Immature natural killer cell (primary cell): ENCODE measurements around the gene SIN3A. TPM values are rescaled to one million over a fixed set of nuclear protein-coding genes. Genes with fewer than 3 reads are reported as not detected.

ENCODE experiments used
- DNase-seq, 3 donors: peaks; one replicate each; pipeline ENCODE4 v3.0.0; 2022; ENCODE audit warnings: mixed read lengths in 1 of 3
- H3K27ac Mint-ChIP-seq, 6 donors: one replicate each; pipeline ENCODE4 v1.8.0; 2020; ENCODE audit warnings: mixed read lengths in 6 of 6, mild to moderate bottlenecking in 5 of 6, inconsistent platforms in 4 of 6, moderate library complexity in 3 of 6
- H3K27me3 Mint-ChIP-seq, 3 donors: one replicate each; pipeline ENCODE4 v1.8.0; 2020 to 2021; ENCODE audit warnings: low read depth in 3 of 3, mild to moderate bottlenecking in 3 of 3, mixed read lengths in 3 of 3, moderate library complexity in 3 of 3, inconsistent platforms in 1 of 3
- H3K36me3 Mint-ChIP-seq, 3 donors: one replicate each; pipeline ENCODE4 v1.8.0; 2020; ENCODE audit warnings: mixed read lengths in 3 of 3, inconsistent platforms in 2 of 3, mild to moderate bottlenecking in 2 of 3
- H3K4me1 Mint-ChIP-seq, 2 donors: one replicate each; pipeline ENCODE4 v1.8.0; 2020; ENCODE audit warnings: inconsistent platforms in 2 of 2, mild to moderate bottlenecking in 2 of 2, mixed read lengths in 2 of 2, moderate library complexity in 1 of 2
- H3K4me3 Mint-ChIP-seq, 5 donors: one replicate each; pipeline ENCODE4 v1.8.0; 2020; ENCODE audit warnings: mild to moderate bottlenecking in 5 of 5, mixed read lengths in 5 of 5, inconsistent platforms in 3 of 5, moderate library complexity in 3 of 5
- H3K9me3 Mint-ChIP-seq, 6 donors: one replicate each; pipeline ENCODE4 v1.8.0; 2020; ENCODE audit warnings: mild to moderate bottlenecking in 6 of 6, mixed read lengths in 6 of 6, inconsistent platforms in 4 of 6, moderate library complexity in 3 of 6
- polyA plus RNA-seq, 3 donors: library from polyadenylated mRNA; unstranded; fragments of 300-500 nt; fragmentation: Illumina TruSeq; gene quantifications; one replicate each; pipeline ENCODE4 v1.2.3, GENCODE V29; 2021

SIN3A gene
- polyA plus RNA-seq, 3 donors from 2014 or later = 8.6 to 21.2 (median 10.3) TPM

DNA sequence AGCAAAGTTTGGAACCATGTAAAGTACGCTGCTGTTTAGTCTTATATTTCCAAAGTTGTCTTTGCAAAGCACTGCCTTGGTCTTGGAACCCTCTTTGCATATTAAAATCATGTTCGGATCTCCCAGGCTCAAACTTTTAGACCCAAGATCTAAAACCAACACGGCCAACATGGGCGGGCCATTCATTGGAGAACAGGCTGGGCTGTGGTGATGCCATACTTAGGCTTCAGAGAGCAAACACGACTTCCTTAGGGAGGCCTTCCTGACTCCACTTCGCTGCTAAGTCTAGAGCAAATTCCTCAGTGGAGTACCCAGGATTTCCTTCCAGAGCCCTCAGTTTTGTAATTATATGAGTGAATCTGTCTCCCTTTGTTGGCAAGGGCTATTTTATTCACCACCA, 86.6 kb downstream of the SIN3A start:
- H3K27me3 Mint-ChIP-seq = peaks cover 5 to 16% (median 5%) of the 10 kb centered on the region in 3 donors
- peaks cover 21 to 26% of the 10 kb centered on the region in 2 donors for H3K4me1 Mint-ChIP-seq
- no peaks in the 10 kb centered on the region for H3K9me3 Mint-ChIP-seq
- H3K27ac Mint-ChIP-seq = peak overlapping the region; percentile 23 to 65 (median 46)
- H3K36me3 Mint-ChIP-seq = peaks cover 0 to 23% (median 7%) of the 10 kb centered on the region in 3 donors
- DNase-seq = no peak
- no peak overlapping the region for H3K4me3 Mint-ChIP-seq

DNA sequence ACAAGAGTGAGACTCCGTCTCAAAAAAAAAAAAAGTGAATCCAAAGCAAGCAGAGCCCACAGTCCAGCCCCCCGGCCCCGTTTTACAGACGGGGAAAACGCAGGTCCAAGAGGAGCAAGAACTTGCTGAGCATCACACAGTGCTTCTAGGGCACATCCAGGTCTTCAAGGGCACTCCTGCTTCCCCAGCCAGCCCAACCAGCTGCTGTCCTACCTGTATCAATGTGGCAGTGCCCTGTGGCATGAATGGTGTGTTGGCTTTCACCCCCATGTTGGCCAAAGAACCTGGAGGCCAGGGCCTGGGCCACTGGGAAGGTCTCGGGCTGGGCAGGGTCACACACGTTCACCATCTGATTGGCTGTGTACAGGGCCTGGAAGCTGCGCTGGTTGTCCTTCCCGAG, 87.7 kb downstream of the SIN3A start:
- DNase-seq = no peak
- H3K4me3 Mint-ChIP-seq = no peak overlapping the region
- peaks cover 10 to 16% of the 10 kb centered on the region in 2 donors for H3K4me1 Mint-ChIP-seq
- peaks cover 0 to 23% (median 7%) of the 10 kb centered on the region in 3 donors for H3K36me3 Mint-ChIP-seq
- peaks cover 2 to 15% (median 5%) of the 10 kb centered on the region in 3 donors for H3K27me3 Mint-ChIP-seq
- no peak overlapping the region for H3K27ac Mint-ChIP-seq
- H3K9me3 Mint-ChIP-seq = no peaks in the 10 kb centered on the region

DNA sequence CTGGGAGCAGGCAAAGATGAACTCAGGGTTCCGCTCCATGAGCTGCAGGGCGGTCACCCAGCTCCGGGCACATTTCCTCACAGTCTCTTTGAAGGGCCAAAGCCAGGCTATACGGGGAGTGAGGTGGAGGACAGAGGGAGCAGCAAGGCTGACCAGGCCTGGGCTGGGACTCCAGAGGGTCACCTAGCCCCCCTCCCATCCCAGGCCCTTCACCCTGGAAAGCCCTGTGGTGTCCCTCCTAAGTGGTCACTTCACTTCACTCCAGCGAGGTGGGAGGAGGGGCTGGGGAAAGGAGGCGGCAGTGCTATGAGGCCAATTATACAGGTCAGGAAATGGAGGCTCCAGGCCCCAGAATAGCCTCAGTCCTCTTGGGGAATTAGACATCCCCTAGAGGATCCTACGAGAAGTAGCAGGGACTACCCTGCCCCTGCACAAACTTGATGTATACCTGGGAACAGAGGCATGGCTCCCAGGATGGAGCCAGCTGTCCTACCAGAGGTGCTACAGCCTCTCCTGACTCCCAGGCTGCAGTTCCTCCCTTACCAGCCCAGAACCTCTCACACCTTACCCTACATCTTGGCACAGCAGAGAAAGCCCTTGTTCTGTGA, 88.7 kb downstream of the SIN3A start:
- peaks cover 0 to 7% (median 2%) of the 10 kb centered on the region in 3 donors for H3K27me3 Mint-ChIP-seq
- H3K4me3 Mint-ChIP-seq = no peak overlapping the region
- H3K36me3 Mint-ChIP-seq = peaks cover 0 to 26% (median 7%) of the 10 kb centered on the region in 3 donors
- no peaks in the 10 kb centered on the region for H3K9me3 Mint-ChIP-seq
- H3K27ac Mint-ChIP-seq = peak overlapping the region in 1 of 6 donors; percentile 32
- no peak for DNase-seq
- H3K4me1 Mint-ChIP-seq = peaks cover 8 to 11% of the 10 kb centered on the region in 2 donors

DNA sequence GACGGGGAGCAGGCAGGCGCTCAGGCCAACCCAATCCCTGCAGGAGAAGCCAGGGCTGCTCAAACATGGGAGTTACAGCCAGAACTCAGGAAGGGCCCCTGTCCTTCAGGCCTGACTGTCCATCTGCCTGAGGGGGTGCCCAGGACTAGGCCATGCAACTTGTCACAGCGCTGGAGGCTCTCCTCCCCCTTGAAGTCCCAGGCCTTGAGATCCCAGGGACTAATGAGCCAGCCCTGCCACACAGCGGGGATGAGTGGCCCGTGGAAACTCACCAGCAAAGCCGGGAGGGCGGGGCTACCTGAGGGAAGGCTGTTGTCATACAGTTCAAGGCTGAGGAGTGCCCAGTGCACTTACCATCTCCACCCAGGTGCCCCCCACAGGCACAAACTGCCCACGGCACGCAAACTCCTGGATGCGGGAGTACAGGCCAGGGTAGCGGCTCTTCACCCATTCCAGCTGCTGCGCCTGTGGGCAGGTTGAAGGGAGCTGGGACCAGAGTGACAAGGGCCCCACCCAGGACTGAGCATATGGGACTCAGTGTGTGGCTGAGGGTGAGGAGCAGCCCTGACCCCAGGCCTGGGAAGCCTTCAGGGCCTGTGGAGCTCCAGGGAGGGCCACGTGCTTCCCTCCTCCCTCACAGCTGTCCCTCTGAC, 89.4 kb downstream of the SIN3A start:
- Mint-ChIP-seq H3K27ac (no peak overlapping the region), H3K36me3 (peaks cover 0 to 26% (median 7%) of the 10 kb centered on the region in 3 donors), H3K4me3 (no peak overlapping the region), H3K27me3 (peaks cover 0 to 4% (median 0%) of the 10 kb centered on the region in 3 donors), H3K9me3 (no peaks in the 10 kb centered on the region), H3K4me1 (peaks cover 1 to 5% of the 10 kb centered on the region in 2 donors)
- no peak for DNase-seq

DNA sequence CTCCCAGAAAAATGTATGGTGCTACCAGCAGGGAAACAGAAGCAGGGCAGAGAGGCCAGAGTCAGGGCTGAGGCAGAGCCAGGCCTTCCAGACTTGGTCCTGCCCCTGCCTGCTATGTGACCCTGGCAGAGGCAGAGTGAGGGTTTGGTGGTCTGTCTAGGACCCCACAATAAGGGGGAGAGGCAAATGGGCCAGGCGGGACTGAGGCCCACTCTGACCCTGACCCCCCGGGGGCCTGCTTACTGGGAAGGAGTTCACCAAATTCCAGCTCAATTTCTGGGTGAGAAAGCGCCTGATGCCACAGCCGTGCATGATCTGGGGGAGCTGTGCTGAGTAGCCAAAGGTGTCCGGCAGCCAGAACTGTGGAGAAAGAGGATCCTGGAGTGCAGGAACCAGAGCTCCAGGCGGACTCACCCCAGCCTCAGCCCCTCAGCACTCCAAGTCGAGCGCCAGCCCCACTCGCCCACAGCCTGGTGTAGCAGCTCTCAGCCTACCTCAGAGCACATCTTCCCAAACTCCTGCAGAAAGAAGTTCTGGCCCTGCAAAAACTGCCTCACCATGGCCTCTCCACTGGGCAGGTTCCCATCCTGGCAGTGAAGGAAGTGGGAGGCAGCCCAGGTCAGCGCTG, 90.0 kb downstream of the SIN3A start:
- Mint-ChIP-seq H3K27me3 (peaks cover 0 to 4% (median 2%) of the 10 kb centered on the region in 3 donors), H3K4me1 (no peaks in the 10 kb centered on the region), H3K36me3 (peaks cover 0 to 26% (median 7%) of the 10 kb centered on the region in 3 donors), H3K4me3 (no peak overlapping the region), H3K9me3 (no peaks in the 10 kb centered on the region), H3K27ac (peak overlapping the region in 1 of 6 donors; percentile 35)
- no peak for DNase-seq

DNA sequence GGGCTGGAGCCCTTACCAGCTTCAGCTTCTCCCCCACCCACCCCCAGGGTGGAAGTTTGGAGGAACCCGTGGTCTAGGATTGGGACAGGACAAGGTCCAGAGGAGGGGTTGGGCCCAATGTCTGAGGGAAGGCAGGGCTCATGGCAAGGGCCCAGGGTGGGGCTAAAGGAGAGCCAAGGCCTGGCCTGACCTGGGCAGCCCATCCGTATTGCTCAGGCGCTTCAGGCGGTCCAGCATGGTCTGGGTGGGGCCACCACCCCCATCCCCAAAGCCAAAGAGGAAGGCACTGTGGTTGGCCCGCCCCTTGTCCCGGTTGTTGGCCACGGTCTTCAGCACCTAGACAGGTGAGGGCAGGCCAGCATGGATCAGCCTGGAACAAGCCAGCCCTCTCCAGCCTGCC, 90.6 kb downstream of the SIN3A start:
- Mint-ChIP-seq H3K27me3 (peaks cover 0 to 4% (median 2%) of the 10 kb centered on the region in 3 donors), H3K4me3 (no peak overlapping the region), H3K4me1 (no peaks in the 10 kb centered on the region), H3K27ac (peak overlapping the region in 1 of 6 donors; percentile 67), H3K36me3 (peaks cover 0 to 26% (median 7%) of the 10 kb centered on the region in 3 donors), H3K9me3 (no peaks in the 10 kb centered on the region)
- DNase-seq = no peak

DNA sequence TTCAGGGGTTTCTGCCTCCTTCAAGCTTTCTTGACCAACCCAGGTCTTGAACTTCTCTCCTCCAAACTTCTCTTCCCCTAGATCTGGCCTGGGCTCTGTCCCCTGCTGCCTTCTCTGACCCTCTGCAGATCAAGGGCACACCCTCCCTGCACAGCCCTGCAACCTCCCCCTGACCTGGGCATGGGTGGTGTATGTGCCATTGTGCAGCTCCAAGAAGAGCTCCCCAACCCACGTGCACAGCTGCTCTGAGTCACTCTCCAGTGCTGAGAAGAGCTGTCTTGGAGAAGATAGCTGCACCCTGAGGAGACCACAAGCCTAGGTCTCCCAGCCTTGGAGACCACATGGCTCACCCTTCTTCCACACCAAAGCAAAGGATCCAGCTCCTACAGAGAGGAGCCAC, 91.1 kb downstream of the SIN3A start:
- no peaks in the 10 kb centered on the region for H3K9me3 Mint-ChIP-seq
- H3K27ac Mint-ChIP-seq = peak overlapping the region in 5 of 6 donors; percentile 13 to 75 (median 54)
- H3K4me3 Mint-ChIP-seq = no peak overlapping the region
- H3K4me1 Mint-ChIP-seq = no peaks in the 10 kb centered on the region
- peaks cover 0 to 4% (median 2%) of the 10 kb centered on the region in 3 donors for H3K27me3 Mint-ChIP-seq
- H3K36me3 Mint-ChIP-seq = peaks cover 0 to 26% (median 7%) of the 10 kb centered on the region in 3 donors
- DNase-seq = no peak

DNA sequence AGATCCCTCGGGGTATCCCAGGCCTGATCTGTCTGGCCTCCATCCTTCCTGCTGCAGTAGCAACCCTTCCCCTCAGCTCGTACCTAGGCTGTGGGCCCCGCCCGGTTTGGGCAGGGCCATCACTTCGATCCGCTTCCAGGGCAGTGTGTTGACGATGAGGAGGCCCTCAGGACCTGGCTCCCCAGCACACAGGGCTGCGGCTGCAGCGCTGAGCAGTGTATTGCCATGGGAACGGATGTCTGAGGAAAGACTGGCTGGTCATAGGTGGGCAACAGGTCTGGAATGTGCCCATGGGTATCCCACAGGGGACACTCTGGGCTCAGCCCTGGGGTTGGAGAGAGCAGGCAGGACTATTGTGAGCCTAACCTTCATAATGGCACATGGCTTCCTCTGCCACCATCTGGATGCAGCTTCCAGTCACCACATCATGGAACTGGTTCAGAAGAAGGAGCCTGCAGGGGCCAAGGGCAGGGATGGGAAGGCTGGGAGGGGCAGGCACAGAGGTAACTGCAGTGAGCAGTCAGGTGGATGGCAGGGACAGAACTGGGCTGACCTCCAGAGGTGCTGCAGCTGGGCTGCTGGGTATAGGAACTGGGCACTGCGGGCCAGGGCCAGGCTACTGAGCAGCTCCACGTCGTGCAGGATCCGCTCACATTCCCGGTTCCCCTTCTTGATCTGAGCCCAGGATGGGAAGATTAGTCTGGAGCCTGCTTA, 91.8 kb downstream of the SIN3A start:
- peaks cover 0 to 4% (median 2%) of the 10 kb centered on the region in 3 donors for H3K27me3 Mint-ChIP-seq
- H3K9me3 Mint-ChIP-seq = no peaks in the 10 kb centered on the region
- peaks cover 0 to 22% (median 2%) of the 10 kb centered on the region in 3 donors for H3K36me3 Mint-ChIP-seq
- H3K4me3 Mint-ChIP-seq = no peak overlapping the region
- H3K27ac Mint-ChIP-seq = peak overlapping the region in 3 of 6 donors; percentile 54 to 80 (median 58)
- no peaks in the 10 kb centered on the region for H3K4me1 Mint-ChIP-seq
- no peak for DNase-seq

DNA sequence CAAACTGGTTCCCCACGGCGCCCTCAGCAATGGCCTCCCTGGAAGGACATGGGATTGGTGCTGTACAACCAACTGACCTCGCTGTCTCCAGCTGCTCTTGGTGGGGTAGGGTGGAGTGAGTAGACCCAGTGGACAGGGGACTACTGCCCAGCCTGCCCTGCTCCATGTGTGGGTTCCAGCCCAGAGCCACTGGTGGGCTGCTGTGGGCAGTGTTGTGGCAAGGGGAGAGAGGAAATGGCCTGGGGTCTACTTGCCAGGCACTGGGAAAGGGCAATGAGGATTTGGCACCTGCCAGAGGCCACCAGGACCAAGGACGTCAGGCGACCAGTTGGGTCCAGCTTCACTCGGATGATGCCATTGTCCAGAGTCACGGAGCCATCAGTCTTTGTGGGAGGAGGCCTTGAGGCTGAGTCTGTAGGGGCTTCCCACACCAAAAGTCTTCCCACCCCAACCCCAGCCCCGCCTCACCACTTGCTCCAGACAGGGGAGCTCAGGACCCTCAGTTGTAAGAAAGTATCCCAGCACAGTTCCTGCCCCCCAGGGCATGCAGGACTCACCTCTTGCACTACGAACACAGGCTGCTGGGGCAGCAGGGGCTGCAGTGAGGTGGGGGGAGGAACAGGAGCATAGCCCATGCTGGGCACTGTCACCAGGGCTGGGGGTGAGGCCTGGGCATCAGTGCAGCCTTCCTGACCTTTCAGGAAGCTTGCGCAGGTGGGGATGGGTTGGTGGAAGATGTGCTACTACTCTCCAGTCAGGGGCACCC, 92.5 kb downstream of the SIN3A start:
- no peak for DNase-seq
- Mint-ChIP-seq H3K27ac (peak overlapping the region in 2 of 6 donors; percentile 42 to 74), H3K27me3 (peaks cover 0 to 4% (median 2%) of the 10 kb centered on the region in 3 donors), H3K9me3 (no peaks in the 10 kb centered on the region), H3K4me1 (no peaks in the 10 kb centered on the region), H3K36me3 (peaks cover 0 to 19% (median 0%) of the 10 kb centered on the region in 3 donors), H3K4me3 (no peak overlapping the region)

DNA sequence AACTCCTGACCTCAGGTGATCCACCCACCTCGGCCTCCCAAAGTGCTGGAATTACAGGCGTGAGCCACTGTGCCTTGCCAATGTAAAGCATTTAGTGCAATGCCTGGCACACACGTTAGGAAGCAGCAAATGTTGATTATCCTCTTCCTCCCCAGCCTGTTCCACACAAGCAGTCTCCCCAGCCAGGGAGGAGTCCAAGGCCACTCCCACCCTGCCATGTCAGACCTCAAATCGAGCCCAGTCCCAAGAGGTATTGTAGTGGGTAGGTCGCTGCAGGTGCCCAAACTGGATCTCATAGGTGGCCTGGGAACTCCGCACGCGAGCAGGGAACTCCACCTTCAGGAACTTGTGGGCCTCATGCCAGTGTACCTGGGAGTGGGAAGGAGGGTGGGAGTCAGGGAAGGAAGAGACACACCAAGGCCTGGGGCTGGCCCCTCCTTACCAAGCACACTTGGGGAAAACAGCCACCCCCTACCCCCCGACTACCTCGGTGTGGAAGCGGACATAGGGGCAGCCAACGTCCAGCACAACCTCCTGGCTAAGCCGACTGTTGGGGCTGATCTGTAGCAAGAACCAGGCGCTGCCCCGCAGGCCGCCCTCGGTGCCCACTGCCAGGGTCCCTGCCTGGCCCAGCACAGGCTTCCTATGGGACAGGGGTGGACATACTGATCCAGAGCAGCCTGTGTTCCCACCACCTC, 93.4 kb downstream of the SIN3A start:
- Mint-ChIP-seq H3K9me3 (no peaks in the 10 kb centered on the region), H3K4me1 (no peaks in the 10 kb centered on the region), H3K27me3 (peaks cover 0 to 4% (median 2%) of the 10 kb centered on the region in 3 donors), H3K4me3 (no peak overlapping the region), H3K27ac (peak overlapping the region in 3 of 6 donors; percentile 24 to 40 (median 26)), H3K36me3 (peaks cover 0 to 17% (median 0%) of the 10 kb centered on the region in 3 donors)
- DNase-seq = no peak

DNA sequence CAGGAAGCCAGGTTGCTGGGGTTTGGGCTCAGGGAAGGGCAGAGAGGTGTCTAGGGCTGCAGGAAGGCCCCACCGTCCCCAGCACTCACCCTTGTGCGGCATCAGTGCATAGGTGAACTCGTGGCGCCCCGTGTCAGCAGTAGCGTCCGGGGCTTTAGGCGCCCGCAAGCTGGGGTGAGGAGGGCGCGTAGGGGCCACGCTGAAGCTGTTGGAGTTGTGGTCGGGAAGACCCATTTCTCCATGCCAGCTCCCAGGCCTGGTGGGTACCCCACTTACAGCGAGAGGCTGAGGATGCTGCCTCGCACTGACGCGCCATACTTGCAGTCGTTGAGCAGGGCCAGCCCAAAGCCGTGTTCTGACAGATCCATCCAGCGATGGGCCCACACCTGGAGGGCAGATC, 95.0 kb downstream of the SIN3A start:
- peaks cover 0 to 4% (median 2%) of the 10 kb centered on the region in 3 donors for H3K27me3 Mint-ChIP-seq
- DNase-seq = no peak
- H3K4me1 Mint-ChIP-seq = peaks cover 0 to 5% of the 10 kb centered on the region in 2 donors
- no peak overlapping the region for H3K27ac Mint-ChIP-seq
- H3K4me3 Mint-ChIP-seq = no peak overlapping the region
- no peaks in the 10 kb centered on the region for H3K9me3 Mint-ChIP-seq
- H3K36me3 Mint-ChIP-seq = peaks cover 0 to 13% (median 0%) of the 10 kb centered on the region in 3 donors

DNA sequence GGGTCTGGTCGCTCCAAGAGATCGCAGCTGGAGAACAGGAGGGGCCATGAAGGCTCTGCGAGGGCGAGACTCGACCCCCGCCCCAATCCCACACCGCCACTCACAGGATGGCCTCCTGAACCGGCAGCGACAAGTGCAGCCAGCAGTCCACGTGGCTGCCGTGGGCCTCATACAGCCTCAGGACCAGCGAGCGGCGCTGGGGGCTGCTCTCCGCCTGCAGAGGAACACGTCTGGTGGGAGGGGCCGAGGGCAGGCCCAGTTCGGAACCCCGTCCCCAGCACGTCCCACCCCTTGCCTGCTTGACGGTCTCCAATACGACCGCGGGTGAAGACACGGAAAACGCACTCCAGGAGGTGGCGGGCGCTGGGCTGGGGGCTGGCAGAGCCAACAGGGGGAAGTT, 95.5 kb downstream of the SIN3A start:
- Mint-ChIP-seq H3K4me3 (no peak overlapping the region), H3K36me3 (peaks cover 0 to 13% (median 0%) of the 10 kb centered on the region in 3 donors), H3K4me1 (peaks cover 5 to 9% of the 10 kb centered on the region in 2 donors), H3K9me3 (no peaks in the 10 kb centered on the region), H3K27me3 (peaks cover 4 to 6% (median 4%) of the 10 kb centered on the region in 3 donors), H3K27ac (no peak overlapping the region)
- no peak for DNase-seq
